Parathyroid adenoma (tissue), 2 donors: ENCODE measurements around the gene PCDHGA12.
"Not testable (repeated sequence)": the region's sequence is repeated elsewhere in the genome, so short reads cannot be mapped to it uniquely, and the experiment has no call there.

Experiments used
- H2AFZ ChIP-seq: fragments of 300-600 bp; sonication (generic); one replicate; pipeline ENCODE4 v1.7.0; 2017; ENCODE audit warnings: antibody characterized with exemption, mild to moderate bottlenecking
- H3K27ac ChIP-seq: fragments of 300-600 bp; sonication (generic); one replicate; pipeline ENCODE4 v1.7.0; 2017
- H3K27me3 ChIP-seq: fragments of 300-600 bp; sonication (generic); one replicate; pipeline ENCODE4 v1.7.0; 2017; ENCODE audit warnings: low read length; ENCODE audit not compliant: control insufficient read depth, insufficient read depth
- H3K36me3 ChIP-seq: fragments of 300-600 bp; sonication (generic); one replicate; pipeline ENCODE4 v1.7.0; 2017; ENCODE audit warnings: low read length; ENCODE audit not compliant: control insufficient read depth, insufficient read depth
- H3K4me1 ChIP-seq: fragments of 300-600 bp; sonication (generic); one replicate; pipeline ENCODE4 v1.7.0; 2017; ENCODE audit warnings: control low read depth
- H3K4me2 ChIP-seq: fragments of 300-600 bp; sonication (generic); one replicate; pipeline ENCODE4 v1.7.0; 2017; ENCODE audit warnings: low read length
- H3K4me3 ChIP-seq: fragments of 300-600 bp; sonication (generic); one replicate; pipeline ENCODE4 v1.7.0; 2017; ENCODE audit warnings: low read depth, low read length
- H3K79me2 ChIP-seq: fragments of 300-600 bp; sonication (generic); one replicate; pipeline ENCODE4 v1.7.0; 2017; ENCODE audit warnings: control low read depth
- H3K9ac ChIP-seq: fragments of 300-600 bp; sonication (generic); one replicate; pipeline ENCODE4 v1.7.0; 2017; ENCODE audit warnings: mild to moderate bottlenecking
- H3K9me3 ChIP-seq: fragments of 300-600 bp; sonication (generic); one replicate; pipeline ENCODE4 v1.7.0; 2017; ENCODE audit warnings: low read length; ENCODE audit not compliant: control insufficient read depth
- CTCF ChIP-seq: fragments of 300-600 bp; sonication (generic); IDR thresholded peaks from one replicate; pipeline ENCODE4 v1.7.0; 2017; ENCODE audit warnings: antibody characterized with exemption, mild to moderate bottlenecking
- donor health status: primary hyperparathyroidism.

The PCDHGA12 gene

GRCh38 chr5:141412854-141413539 is 17.3 kb upstream of the PCDHGA12 start, which contains the start of gene PCDHGA10:
Gene PCDHGA10, plus strand, starts transcription at chr5:141412987. Its CDS starts 189 bp downstream, at chr5:141413176.
- H3K4me2 ChIP-seq = peak within 1 kb of the TSS; percentile 28
- no peak for TF ChIP-seq CTCF
- H3K9me3 ChIP-seq = peaks cover 6% of the 10 kb centered on the region
- peaks cover 5% of the 10 kb centered on the region for H3K36me3 ChIP-seq
- peak within 1 kb of the TSS; percentile 48 for H3K4me3 ChIP-seq
- no peaks in the 10 kb centered on the region for H3K27me3 ChIP-seq
- H3K79me2 ChIP-seq = no peaks in the 10 kb centered on the region
- H3K9ac ChIP-seq = no peak within 1 kb of the TSS
- peak within 1 kb of the TSS; percentile 33 for H3K27ac ChIP-seq
- no peak within 1 kb of the TSS for H2AFZ ChIP-seq
- no peaks in the 10 kb centered on the region for H3K4me1 ChIP-seq

GRCh38 chr5:141413540-141414069 is 16.7 kb upstream of the PCDHGA12 start:
- Histone ChIP-seq H3K9me3 (peaks cover 10% of the 10 kb centered on the region), H3K36me3 (peaks cover 7% of the 10 kb centered on the region), H3K79me2 (no peaks in the 10 kb centered on the region), H3K4me1 (no peaks in the 10 kb centered on the region), H3K27ac (no peak overlapping the region), H3K9ac (no peak overlapping the region), H2AFZ (no peak overlapping the region), H3K4me3 (peak overlapping the region; percentile 48), H3K4me2 (no peak overlapping the region), H3K27me3 (no peaks in the 10 kb centered on the region)
- no peak for TF ChIP-seq CTCF

- not testable (repeated sequence) for H3K27me3 ChIP-seq, H3K27ac ChIP-seq, H3K4me3 ChIP-seq, H3K4me1 ChIP-seq, H3K36me3 ChIP-seq, H3K9me3 ChIP-seq, H3K4me2 ChIP-seq, H3K79me2 ChIP-seq, H2AFZ ChIP-seq, H3K9ac ChIP-seq
Measured at GRCh38 chr5:141414548-141415274, 15.6 kb upstream of the PCDHGA12 start.

- H3K9me3 ChIP-seq, H3K4me1 ChIP-seq, H3K27me3 ChIP-seq, H3K79me2 ChIP-seq, H3K4me3 ChIP-seq, H2AFZ ChIP-seq, H3K4me2 ChIP-seq, H3K9ac ChIP-seq, H3K27ac ChIP-seq: not testable (repeated sequence)
- peaks cover 11% of the 10 kb centered on the region for H3K36me3 ChIP-seq
Measured at GRCh38 chr5:141415275-141415618, 15.1 kb upstream of the PCDHGA12 start.

GRCh38 chr5:141417494-141418172 is 12.7 kb upstream of the PCDHGA12 start, which contains the start of gene PCDHGB7:
Gene PCDHGB7, plus strand, starts transcription at chr5:141417677. Its CDS starts 183 bp downstream, at chr5:141417860.
- Histone ChIP-seq H3K36me3 (peaks cover 18% of the 10 kb centered on the region), H3K4me3 (peak within 1 kb of the TSS; percentile 49), H2AFZ (peak within 1 kb of the TSS; percentile 57), H3K4me2 (peak within 1 kb of the TSS; percentile 44), H3K9me3 (peaks cover 11% of the 10 kb centered on the region), H3K27ac (peak within 1 kb of the TSS; percentile 63)
- not testable (repeated sequence) for H3K79me2 ChIP-seq, H3K4me1 ChIP-seq, H3K27me3 ChIP-seq, H3K9ac ChIP-seq
- TF ChIP-seq CTCF = peak; percentile 60
